ENCODE data around the gene TFPI2.

TFPI2 gene

DNA sequence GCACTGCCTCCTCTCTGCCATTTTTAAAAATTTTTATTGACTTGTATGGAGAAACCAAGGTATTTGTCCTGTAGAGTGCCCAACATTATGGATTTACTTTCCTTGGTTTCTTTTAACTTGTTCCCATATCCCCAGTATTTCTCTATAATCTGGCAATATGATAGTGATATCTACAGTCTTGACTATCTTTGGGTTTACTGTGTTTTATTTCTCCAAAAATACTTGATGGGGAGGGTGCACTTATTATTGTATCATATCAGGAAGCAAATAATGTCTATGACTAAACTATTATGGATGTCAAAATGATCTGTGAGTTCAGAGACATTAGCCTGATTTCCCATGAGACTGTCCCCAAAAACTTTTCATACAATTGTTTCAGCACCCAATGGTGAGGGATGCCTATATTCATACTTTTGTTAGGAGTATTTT lies 6.6 kb downstream of the TFPI2 start:
- TF ChIP-seq FOXA1 (IDR thresholded peaks at IDR 0.05), result no peak
- TF ChIP-seq ELF4 (IDR thresholded peaks at IDR 0.05), result no peak
- TF ChIP-seq, protein P1, sequence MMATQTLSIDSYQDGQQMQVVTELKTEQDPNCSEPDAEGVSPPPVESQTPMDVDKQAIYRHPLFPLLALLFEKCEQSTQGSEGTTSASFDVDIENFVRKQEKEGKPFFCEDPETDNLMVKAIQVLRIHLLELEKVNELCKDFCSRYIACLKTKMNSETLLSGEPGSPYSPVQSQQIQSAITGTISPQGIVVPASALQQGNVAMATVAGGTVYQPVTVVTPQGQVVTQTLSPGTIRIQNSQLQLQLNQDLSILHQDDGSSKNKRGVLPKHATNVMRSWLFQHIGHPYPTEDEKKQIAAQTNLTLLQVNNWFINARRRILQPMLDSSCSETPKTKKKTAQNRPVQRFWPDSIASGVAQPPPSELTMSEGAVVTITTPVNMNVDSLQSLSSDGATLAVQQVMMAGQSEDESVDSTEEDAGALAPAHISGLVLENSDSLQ (IDR thresholded peaks at IDR 0.05), result no peak
- no peak for TF ChIP-seq HDGF (IDR thresholded peaks at IDR 0.05; ENCODE audit: borderline replicate concordance)
- TF ChIP-seq TARDBP (IDR thresholded peaks at IDR 0.05), result no peak
- TF ChIP-seq ARNT (IDR thresholded peaks at IDR 0.05), result no peak
- TF ChIP-seq BHLHE40 (IDR thresholded peaks at IDR 0.05; ENCODE audit: borderline replicate concordance), result no peak
- TF ChIP-seq FOXK2 (IDR thresholded peaks at IDR 0.05), result no peak
- no peak for TF ChIP-seq SP1 (IDR thresholded peaks at IDR 0.05)
- no peak for TF ChIP-seq FOXM1 (IDR thresholded peaks at IDR 0.05; ENCODE audit: borderline replicate concordance)
- no peak for TF ChIP-seq LEF1 (IDR thresholded peaks at IDR 0.05; ENCODE audit: borderline replicate concordance)
- no peak for TF ChIP-seq ZNF384 (IDR thresholded peaks at IDR 0.05)
- no peak for TF ChIP-seq L3MBTL2 (conservative IDR thresholded peaks at IDR 0.05)
- no peak for TF ChIP-seq CTBP1 (IDR thresholded peaks at IDR 0.05; ENCODE audit: borderline replicate concordance)
- no peak for TF ChIP-seq SUZ12 (IDR thresholded peaks at IDR 0.05)
- DNase-seq (ENCODE audit: extremely low spot score), result no peak
- CTCF ChIA-PET, result no interaction called here
- POLR2A ChIA-PET, result no interaction called here

DNA sequence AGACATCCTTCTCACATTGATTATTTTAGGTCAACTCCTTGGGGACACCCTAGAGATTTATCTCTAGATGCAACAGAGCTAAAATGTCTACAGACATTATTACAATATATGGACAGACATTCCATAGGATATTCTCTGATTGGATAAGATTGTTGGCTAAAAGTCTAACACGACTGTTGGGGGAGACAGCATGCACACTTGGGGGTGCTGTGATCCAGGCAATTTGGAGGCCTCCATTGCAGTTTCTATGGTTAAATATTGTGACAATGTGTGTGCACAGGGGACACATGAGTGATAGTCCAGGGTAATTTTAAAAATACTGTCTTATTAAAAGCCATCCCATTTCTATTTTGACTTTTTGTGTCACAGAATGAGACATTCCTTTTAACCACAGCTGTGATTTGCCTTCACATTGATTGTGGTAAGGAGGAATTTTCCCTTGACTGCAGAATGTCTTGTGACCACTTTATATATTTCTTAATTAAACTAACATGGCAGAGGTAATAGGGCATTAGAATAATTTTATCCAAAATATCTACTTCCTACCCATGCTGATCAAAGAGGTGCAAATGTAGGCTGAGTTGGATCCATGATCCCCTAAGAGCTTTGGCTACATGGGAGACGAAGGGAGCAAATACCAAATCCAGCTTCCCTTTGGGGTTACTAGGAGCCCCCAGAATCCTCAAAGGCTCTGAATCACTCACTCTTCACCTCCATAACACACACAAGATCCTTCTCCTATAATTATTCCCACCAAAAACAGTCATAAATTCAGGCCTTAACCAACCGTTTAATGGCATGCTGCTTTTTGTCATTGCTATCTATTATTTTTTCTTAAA lies 7.3 kb downstream of the TFPI2 start:
- DNase-seq (ENCODE audit: extremely low spot score), result no peak
- TF ChIP-seq FOXM1 (IDR thresholded peaks at IDR 0.05; ENCODE audit: borderline replicate concordance) (no peak), CTBP1 (IDR thresholded peaks at IDR 0.05; ENCODE audit: borderline replicate concordance) (no peak), FOXK2 (IDR thresholded peaks at IDR 0.05) (no peak), HDGF (IDR thresholded peaks at IDR 0.05; ENCODE audit: borderline replicate concordance) (no peak), ELF4 (IDR thresholded peaks at IDR 0.05) (no peak), BHLHE40 (IDR thresholded peaks at IDR 0.05; ENCODE audit: borderline replicate concordance) (no peak)
- CTCF ChIA-PET, result no interaction called here
- POLR2A ChIA-PET, result no interaction called here

DNA sequence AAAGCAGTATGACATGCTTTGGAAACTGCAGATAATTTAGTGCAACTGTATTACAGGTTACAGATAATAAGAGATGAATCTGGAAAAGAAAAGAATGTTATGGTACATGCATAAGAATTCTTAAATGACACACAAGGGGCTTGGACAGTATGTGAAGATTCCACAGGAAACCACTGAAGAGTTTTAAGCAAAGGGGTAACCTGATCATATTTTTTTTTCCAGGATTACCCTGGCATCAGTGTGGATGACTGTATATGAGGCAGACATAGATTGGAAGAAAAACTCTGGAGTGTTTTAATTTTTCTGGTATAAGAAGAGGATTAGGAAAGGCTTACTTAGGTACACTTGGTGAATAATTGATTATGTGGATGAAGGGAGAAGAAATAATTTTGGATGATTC lies 8.1 kb downstream of the TFPI2 start:
- POLR2A ChIA-PET, result no interaction called here
- CTCF ChIA-PET, result no interaction called here
- DNase-seq (ENCODE audit: extremely low spot score), result no peak
- TF ChIP-seq LEF1 (IDR thresholded peaks at IDR 0.05; ENCODE audit: borderline replicate concordance) (no peak), ZNF384 (IDR thresholded peaks at IDR 0.05) (no peak), HDGF (IDR thresholded peaks at IDR 0.05; ENCODE audit: borderline replicate concordance) (no peak), BHLHE40 (IDR thresholded peaks at IDR 0.05; ENCODE audit: borderline replicate concordance) (no peak), FOXA1 (IDR thresholded peaks at IDR 0.05) (no peak), NFRKB (IDR thresholded peaks at IDR 0.05) (no peak), L3MBTL2 (conservative IDR thresholded peaks at IDR 0.05) (no peak), FOXK2 (IDR thresholded peaks at IDR 0.05) (no peak), FOXM1 (IDR thresholded peaks at IDR 0.05; ENCODE audit: borderline replicate concordance) (no peak), ARNT (IDR thresholded peaks at IDR 0.05) (no peak), SUZ12 (IDR thresholded peaks at IDR 0.05) (no peak), TARDBP (IDR thresholded peaks at IDR 0.05) (no peak), CTBP1 (IDR thresholded peaks at IDR 0.05; ENCODE audit: borderline replicate concordance) (no peak), SP1 (IDR thresholded peaks at IDR 0.05) (no peak), ELF4 (IDR thresholded peaks at IDR 0.05) (no peak)
- TF ChIP-seq, protein P1 (IDR thresholded peaks at IDR 0.05), result no peak

DNA sequence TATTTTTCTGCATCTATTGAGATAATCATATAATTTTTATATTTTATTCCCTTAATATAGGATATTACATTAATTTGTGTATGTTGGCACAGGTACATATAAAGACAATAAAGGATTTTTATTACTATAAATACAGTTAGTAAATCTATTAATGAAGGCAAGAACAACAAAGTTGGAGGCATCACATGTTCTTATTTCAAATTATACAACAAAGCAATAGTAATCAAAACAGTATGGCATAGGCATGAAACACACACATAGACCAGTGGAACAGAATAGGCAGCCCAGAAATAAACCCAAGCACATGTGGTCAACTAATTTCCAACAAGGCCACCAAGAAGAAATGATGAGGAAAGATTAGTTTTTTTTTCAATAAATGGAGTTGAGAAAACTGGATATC lies 11.2 kb downstream of the TFPI2 start:
- CTCF ChIA-PET, result no interaction called here
- no peak for DNase-seq (ENCODE audit: extremely low spot score)
- POLR2A ChIA-PET, result no interaction called here
- TF ChIP-seq FOXM1 (IDR thresholded peaks at IDR 0.05; ENCODE audit: borderline replicate concordance), result no peak
- TF ChIP-seq, protein P1 (IDR thresholded peaks at IDR 0.05), result no peak
- TF ChIP-seq ARNT (IDR thresholded peaks at IDR 0.05), result no peak
- no peak for TF ChIP-seq LEF1 (IDR thresholded peaks at IDR 0.05; ENCODE audit: borderline replicate concordance)
- no peak for TF ChIP-seq SUZ12 (IDR thresholded peaks at IDR 0.05)
- TF ChIP-seq FOXK2 (IDR thresholded peaks at IDR 0.05), result no peak
- TF ChIP-seq ZNF384 (IDR thresholded peaks at IDR 0.05), result no peak
- TF ChIP-seq ELF4 (IDR thresholded peaks at IDR 0.05), result no peak

DNA sequence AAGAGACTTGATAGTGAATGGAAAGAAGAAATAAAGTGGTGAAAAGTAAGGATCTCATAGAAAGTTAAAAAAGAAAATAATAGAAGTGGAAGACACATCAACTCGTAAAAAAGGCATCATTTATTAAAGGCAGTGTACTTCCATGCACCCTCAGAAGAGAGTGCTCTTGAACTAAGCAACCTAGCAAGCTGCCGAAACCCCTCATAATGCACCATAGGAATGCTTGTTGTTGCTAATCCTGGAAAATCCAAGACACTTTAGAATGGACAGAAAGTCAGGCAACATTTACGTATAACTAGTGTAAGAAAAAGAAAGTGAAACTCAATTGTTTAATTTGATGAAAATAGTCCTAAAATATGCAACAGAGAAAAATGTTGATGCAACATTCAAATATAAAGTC lies 12.8 kb downstream of the TFPI2 start:
- ChIA-PET POLR2A (no interaction called here), CTCF (no interaction called here)
- no peak for TF ChIP-seq ZNF384 (IDR thresholded peaks at IDR 0.05)
- TF ChIP-seq SP1 (IDR thresholded peaks at IDR 0.05), result no peak
- TF ChIP-seq NFRKB (IDR thresholded peaks at IDR 0.05), result no peak
- DNase-seq (ENCODE audit: extremely low spot score), result no peak

DNA sequence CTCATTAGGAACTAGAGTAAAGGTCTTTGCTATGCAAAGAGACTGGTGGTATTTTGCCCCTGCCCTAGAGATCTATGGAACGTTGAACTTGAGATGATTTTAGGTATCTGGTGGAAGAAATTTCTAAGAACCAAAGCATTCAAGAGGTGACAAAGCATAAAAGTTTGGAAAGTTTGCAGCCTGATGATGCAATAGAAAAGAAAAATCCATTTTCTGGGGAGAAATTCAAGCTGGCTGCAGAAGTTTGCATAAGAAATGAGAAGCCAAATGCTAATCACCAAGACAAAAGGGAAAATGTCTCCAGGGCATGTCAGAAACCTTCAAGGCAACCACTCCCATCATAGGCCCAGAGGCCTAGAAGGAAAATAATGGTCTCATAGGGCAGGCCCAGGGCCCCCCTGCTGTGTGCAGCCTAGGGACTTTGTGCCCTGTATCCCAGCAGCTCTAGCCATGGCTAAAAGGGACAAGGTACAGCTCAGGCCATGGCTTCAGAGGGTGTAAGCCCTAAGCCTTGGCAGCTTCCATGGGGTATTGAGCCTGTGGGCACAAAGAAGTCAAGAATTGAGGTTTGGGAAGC lies 16.5 kb downstream of the TFPI2 start:
- POLR2A ChIA-PET, result no interaction called here
- TF ChIP-seq SP1 (IDR thresholded peaks at IDR 0.05), result no peak
- TF ChIP-seq CTBP1 (IDR thresholded peaks at IDR 0.05; ENCODE audit: borderline replicate concordance), result no peak
- no peak for TF ChIP-seq L3MBTL2 (conservative IDR thresholded peaks at IDR 0.05)
- no peak for TF ChIP-seq ZNF384 (IDR thresholded peaks at IDR 0.05)
- no peak for TF ChIP-seq ELF4 (IDR thresholded peaks at IDR 0.05)
- TF ChIP-seq FOXK2 (IDR thresholded peaks at IDR 0.05), result no peak
- TF ChIP-seq SUZ12 (IDR thresholded peaks at IDR 0.05), result no peak
- TF ChIP-seq FOXM1 (IDR thresholded peaks at IDR 0.05; ENCODE audit: borderline replicate concordance), result no peak
- no peak for TF ChIP-seq NFRKB (IDR thresholded peaks at IDR 0.05)
- no peak for TF ChIP-seq LEF1 (IDR thresholded peaks at IDR 0.05; ENCODE audit: borderline replicate concordance)
- TF ChIP-seq, protein P1 (IDR thresholded peaks at IDR 0.05), result no peak
- CTCF ChIA-PET, result no interaction called here
- DNase-seq (ENCODE audit: extremely low spot score), result no peak

All from HEK293T (cell line).